ENCODE results near the gene HOXD11.

Gene HOXD11

GRCh38 chr2:176105078-176105729 lies 1.9 kb upstream of the HOXD11 start:
- DNase-seq (ENCODE audit: low read depth in 4 of 4, low spot score in 1 of 4): no peak

- DNase-seq (ENCODE audit: low read depth in 4 of 4, low spot score in 1 of 4): no peak
These were observed 1.1 kb upstream of the HOXD11 start for GRCh38 chr2:176105730-176106580.

- DNase-seq (ENCODE audit: low read depth in 4 of 4, low spot score in 1 of 4): no peak
These were observed 676 bp downstream of the HOXD11 start for GRCh38 chr2:176107731-176108181.

- no peak for DNase-seq (ENCODE audit: low read depth in 4 of 4, low spot score in 1 of 4)
These were observed 2.3 kb downstream of the HOXD11 start for GRCh38 chr2:176109192-176109901.

- DNase-seq (ENCODE audit: low read depth in 4 of 4, low spot score in 1 of 4): no peak
These were observed 2.9 kb downstream of the HOXD11 start for GRCh38 chr2:176109946-176110345.

GRCh38 chr2:176110415-176111308 lies 3.6 kb downstream of the HOXD11 start:
- DNase-seq (ENCODE audit: low read depth in 4 of 4, low spot score in 1 of 4): no peak

- no peak for DNase-seq (ENCODE audit: low read depth in 4 of 4, low spot score in 1 of 4)
These were observed 4.2 kb downstream of the HOXD11 start for GRCh38 chr2:176111309-176111663.

- DNase-seq (ENCODE audit: low read depth in 4 of 4, low spot score in 1 of 4): no peak
These were observed 4.8 kb downstream of the HOXD11 start for GRCh38 chr2:176111846-176112374.

GRCh38 chr2:176112375-176113302 lies 5.6 kb downstream of the HOXD11 start:
- DNase-seq (ENCODE audit: low read depth in 4 of 4, low spot score in 1 of 4): no peak

GRCh38 chr2:176114120-176114929 lies 7.2 kb downstream of the HOXD11 start:
- no peak for DNase-seq (ENCODE audit: low read depth in 4 of 4, low spot score in 1 of 4)

- DNase-seq (ENCODE audit: low read depth in 4 of 4, low spot score in 1 of 4): no peak
These were observed 8.0 kb downstream of the HOXD11 start for GRCh38 chr2:176114930-176115625.

GRCh38 chr2:176115883-176116813 lies 9.1 kb downstream of the HOXD11 start, which contains the start of gene HOXD10:
TSS of gene HOXD10 (plus strand) at chr2:176116778. CDS start at chr2:176116834, 56 bp downstream.
- no peak for DNase-seq (ENCODE audit: low read depth in 4 of 4, low spot score in 1 of 4)

- DNase-seq (ENCODE audit: low read depth in 4 of 4, low spot score in 1 of 4): no peak
These were observed 10.2 kb downstream of the HOXD11 start for GRCh38 chr2:176117162-176117822.

GRCh38 chr2:176117823-176118371 lies 10.8 kb downstream of the HOXD11 start:
- DNase-seq (ENCODE audit: low read depth in 4 of 4, low spot score in 1 of 4): no peak

GRCh38 chr2:176118601-176119339 lies 11.7 kb downstream of the HOXD11 start:
- no peak for DNase-seq (ENCODE audit: low read depth in 4 of 4, low spot score in 1 of 4)

Data from stimulated activated CD4-positive, alpha-beta T cell treated with anti-CD3 and anti-CD28 coated beads, Interleukin-1b, Interleukin-23, amount 100 ng/mL, for 24 hours (primary cell).